GM12878 (cell line): ENCODE data around the gene LRRFIP2. TPM values are rescaled to one million over a fixed set of nuclear protein-coding genes. Genes with fewer than 3 reads are reported as not detected.

Experiments used
- ATAC-seq: fragments of 200-7000 bp; cut with Tn5 transposase; 3 replicates; pipeline ENCODE4 v1.9.1; 2020; ENCODE audit warnings: mild to moderate bottlenecking, moderate library complexity
- BruUV-seq: library from RNA; stranded (reverse); fragments of 400-500 nt; replicated peaks from 2 replicates; lab custom pipeline; 2021; lab: Mats Ljungman, UMichigan
- CTCF ChIA-PET: fragments of 300-600 bp; sonication (Branson Sonifier 250); formaldehyde crosslinking; extraction: SDS; loops from one replicate; lab custom pipeline; 2021; ENCODE audit warnings: inconsistent platforms; lab: Yijun Ruan, JAX
- POLR2A ChIA-PET: fragments of 350-600 bp; formaldehyde crosslinking; extraction: SDS; loops from one replicate; lab custom pipeline; 2021; ENCODE audit warnings: inconsistent platforms; lab: Charles Lee
- RAD21 ChIA-PET: fragments of 300-600 bp; sonication (Branson Sonifier 250); formaldehyde crosslinking; loops from one replicate; lab custom pipeline; 2023; ENCODE audit warnings: antibody characterized with exemption; ENCODE audit not compliant: unreplicated experiment; lab: Charles Lee
- SMC1A ChIA-PET: fragments of 300-600 bp; sonication (Branson Sonifier 250); formaldehyde crosslinking; loops from one replicate; lab custom pipeline; 2023; ENCODE audit not compliant: unreplicated experiment, uncharacterized antibody; lab: Charles Lee
- DNase-seq: peaks from one replicate; pipeline ENCODE4 v3.0.0-alpha.2; 2011; ENCODE audit warnings: low read depth, low spot score
- FAIRE-seq: peaks from 3 replicates; lab custom pipeline; 2011; peaks lifted over from hg19 to GRCh38; lab: Jason Lieb, UNC
- H2AFZ ChIP-seq: 2 replicates; pipeline ENCODE4 v1.6.0; 2011; ENCODE audit warnings: low read depth, low read length, control low read depth; ENCODE audit not compliant: control insufficient read depth
- H3K27ac ChIP-seq: 2 replicates; pipeline ENCODE4 v1.5.1; 2011; ENCODE audit warnings: control low read depth; ENCODE audit not compliant: control insufficient read depth, insufficient read depth
- H3K27me3 ChIP-seq, 2 experiments: replicated peaks in 1 of 2; 2 replicates each; pipeline versions ENCODE4 v1.6.0 to v1.6.1; 2011; ENCODE audit warnings: low read length in 1 of 2; ENCODE audit not compliant: control insufficient read depth in 2 of 2, insufficient read depth in 2 of 2
- H3K36me3 ChIP-seq, 2 experiments: 2 replicates each; pipeline ENCODE4 v1.5.1; 2011; ENCODE audit warnings: low read length in 1 of 2; ENCODE audit not compliant: control insufficient read depth in 2 of 2, insufficient read depth in 2 of 2
- H3K4me1 ChIP-seq: 2 replicates; pipeline ENCODE4 v1.6.1; 2011; ENCODE audit warnings: mild to moderate bottlenecking, low read length, moderate library complexity, mixed read lengths; ENCODE audit not compliant: control insufficient read depth, insufficient read depth
- H3K4me2 ChIP-seq: 2 replicates; pipeline ENCODE4 v1.6.0; 2011; ENCODE audit warnings: control low read depth; ENCODE audit not compliant: control insufficient read depth, insufficient read depth
- H3K4me3 ChIP-seq: fragments of 200-600 bp; sonication (generic); 2 replicates; pipeline ENCODE4 v1.5.1; 2016
- H3K79me2 ChIP-seq: 2 replicates; pipeline ENCODE4 v1.6.0; 2011; ENCODE audit warnings: low read length; ENCODE audit not compliant: control insufficient read depth, insufficient read depth
- H3K9ac ChIP-seq: 2 replicates; pipeline ENCODE4 v1.8.0; 2011; ENCODE audit warnings: low read length, control low read depth, mixed read lengths; ENCODE audit not compliant: control insufficient read depth, insufficient read depth
- H3K9me3 ChIP-seq: replicated peaks from 3 replicates; pipeline ENCODE4 v1.5.1; 2011; ENCODE audit warnings: mild to moderate bottlenecking, low read length; ENCODE audit not compliant: control insufficient read depth, insufficient read depth
- H4K20me1 ChIP-seq: 2 replicates; pipeline ENCODE4 v1.6.0; 2011; ENCODE audit not compliant: control insufficient read depth, insufficient read depth
- BCL3 ChIP-seq: IDR thresholded peaks from 2 replicates; pipeline ENCODE4 v1.6.1; 2011; ENCODE audit warnings: borderline replicate concordance, low read depth, mild to moderate bottlenecking, moderate library complexity, low read length; ENCODE audit not compliant: insufficient read depth, poor library complexity, severe bottlenecking
- BRCA1 ChIP-seq: IDR thresholded peaks from 2 replicates; pipeline ENCODE4 v1.6.1; 2011; ENCODE audit warnings: low read depth, low read length, improper control_type of control experiment
- HCFC1 ChIP-seq: fragments of 150-350 bp; IDR thresholded peaks from 2 replicates; pipeline ENCODE4 v1.6.1; 2014; ENCODE audit warnings: low read length
- KLF5 ChIP-seq: fragments of 450-650 bp; IDR thresholded peaks from 2 replicates; pipeline ENCODE4 v1.6.1; 2014; ENCODE audit warnings: mild to moderate bottlenecking; ENCODE audit not compliant: partially characterized antibody
- NFXL1 ChIP-seq: fragments of 450-650 bp; IDR thresholded peaks from 2 replicates; pipeline ENCODE4 v1.6.1; 2017; ENCODE audit warnings: antibody characterized with exemption, mild to moderate bottlenecking, borderline replicate concordance
- NFYA ChIP-seq: IDR thresholded peaks from 2 replicates; pipeline ENCODE4 v1.6.1; 2011; ENCODE audit warnings: low read depth, mild to moderate bottlenecking, low read length, improper control_type of control experiment, borderline replicate concordance
- NR2C2 ChIP-seq: IDR thresholded peaks from 2 replicates; pipeline ENCODE4 v1.6.1; 2011; ENCODE audit warnings: borderline replicate concordance, low read depth; ENCODE audit not compliant: control insufficient read depth, insufficient read length
- SIN3A ChIP-seq: IDR thresholded peaks from 2 replicates; pipeline ENCODE4 v1.6.1; 2012; ENCODE audit warnings: low read depth, low read length, improper control_type of control experiment
- TAF1 ChIP-seq: IDR thresholded peaks from 2 replicates; pipeline ENCODE4 v1.6.1; 2011; ENCODE audit warnings: mild to moderate bottlenecking, low read depth, low read length, borderline replicate concordance
- ZBTB11 ChIP-seq: fragments of 450-650 bp; formaldehyde crosslinking; IDR thresholded peaks from 2 replicates; pipeline ENCODE4 v1.5.0; 2022; ENCODE audit warnings: mild to moderate bottlenecking, missing genetic modification characterization
- ZNF207 ChIP-seq: fragments of 450-650 bp; IDR thresholded peaks from 2 replicates; pipeline ENCODE4 v1.6.1; 2014; ENCODE audit warnings: antibody characterized with exemption, mild to moderate bottlenecking, borderline replicate concordance
- WGBS: methylation state at CpG from one replicate; pipeline ENCODE4 v1.1.6; 2016; ENCODE audit warnings: low lambda C conversion rate; ENCODE audit not compliant: insufficient replicate concordance, insufficient coverage; ENCODE audit errors: missing lambda C conversion rate; 5-methylcytosine and 5-hydroxymethylcytosine counted together
- in situ Hi-C: fragments of 300-500 bp; cut with MboI; formaldehyde crosslinking; loops from 9 replicates; pipeline ENCODE4 v1.14.3; 2018; ENCODE audit warnings: mixed read lengths
- intact Hi-C: fragments of 100-400 bp; cut with micrococcal nuclease; formaldehyde crosslinking; loops from one replicate; pipeline ENCODE4 v1.14.2; 2022; ENCODE audit not compliant: unreplicated experiment
- polyA plus RNA-seq, 11 experiments: library from polyadenylated mRNA; depleted of rRNA in 4 of 11; unstranded in 6 of 11; stranded (reverse) in 5 of 11; fragments of >200 nt; fragmentation: Nextera tagmentation in 4 of 11; fragmentation: Illumina TruSeq in 1 of 11; extraction: Ambion mirVana in 4 of 11; extraction: Trizol in 1 of 11; gene quantifications; 1 replicate in 1 of 11; 2 replicates in 10 of 11; pipeline versions ENCODE4 v1.2.1 to v1.2.3, GENCODE V29; 2011 to 2016; ENCODE audit warnings: inconsistent platforms in 2 of 11, missing spikeins in 2 of 11, low read depth in 1 of 11
- total RNA-seq, 4 experiments: library from RNA; depleted of rRNA in 3 of 4; stranded (reverse); fragments of >200 nt in 3 of 4; fragmentation: Illumina TruSeq in 1 of 4; extraction: Trizol in 1 of 4; gene quantifications; 2 replicates each; pipeline versions ENCODE4 v1.2.1 to v1.2.3, GENCODE V29; 2013 to 2021

Gene LRRFIP2
- total and polyA plus RNA-seq, 10 of the 15 experiments (the other 5 are each of a cell fraction or from before 2014, with no cell fraction given) = 9.7 to 46.9 (median 38.1) TPM

- TF ChIP-seq TAF1 (no peak), ZBTB11 (CRISPR knock-in tag) (no peak), SIN3A (no peak), BRCA1 (no peak), HCFC1 (no peak)
Measured at GRCh38 chr3:37143821-37144220, 30.6 kb downstream of the LRRFIP2 start (continued).

GRCh38 chr3:37141676-37142075, 32.7 kb downstream of the LRRFIP2 start:
- no peaks in the 10 kb centered on the region for H4K20me1 ChIP-seq
- ChIA-PET CTCF (interaction anchor here (1.2 kb wide), 1 partner anchor 21 kb away, joined by 4 read pairs; no protein-coding TSS in a partner anchor), POLR2A (interaction anchor here (0.7 to 1.3 kb wide), 3 partner anchors 9 to 14 kb away, joined by 3 read pairs; no protein-coding TSS in a partner anchor), SMC1A (interaction anchor here (1.0 to 3.4 kb wide), 4 partner anchors 10 to 38 kb away, joined by 4 to 16 read pairs (median 5); no protein-coding TSS in a partner anchor), RAD21 (interaction anchor here (0.9 kb wide), 1 partner anchor 39 kb away, joined by 4 read pairs; no protein-coding TSS in a partner anchor)
- no peaks in the 10 kb centered on the region for H3K27me3 ChIP-seq
- no peak overlapping the region for H3K9ac ChIP-seq
- no peak overlapping the region for H3K4me2 ChIP-seq
- H3K27ac ChIP-seq = no peak overlapping the region
- H2AFZ ChIP-seq = no peak overlapping the region
- peaks cover 0 to 4% of the 10 kb centered on the region in 2 experiments; a peak in 3 of 4 replicates for H3K36me3 ChIP-seq
- WGBS = 97% methylated on average over 3 of the region's 3 CpGs
- FAIRE-seq (no peak), ATAC-seq (no peak), DNase-seq (no peak)
- no peaks in the 10 kb centered on the region for H3K79me2 ChIP-seq
- H3K4me3 ChIP-seq = no peak overlapping the region
- intact Hi-C loops = no loop called here
- no peak for TF ChIP-seq NFXL1
- no peak for TF ChIP-seq NFYA
- TF ChIP-seq ZNF207 = no peak
- no peak for TF ChIP-seq KLF5
- no peak for TF ChIP-seq NR2C2
- TF ChIP-seq BCL3 = no peak
- in situ Hi-C loops = no loop called here
- H3K9me3 ChIP-seq = peaks cover 5% of the 10 kb centered on the region
- peaks cover 26% of the 10 kb centered on the region for H3K4me1 ChIP-seq
- BruUV-seq = no TSS peak
